Measurements from ENCODE around the gene KLRG1. TPM values are rescaled to one million over a fixed set of nuclear protein-coding genes. Genes with fewer than 3 reads are reported as not detected.

Gene KLRG1
- total RNA-seq, 1 experiment from 2014 or later, result 2.1 TPM

- Histone ChIP-seq H2BK20ac (ENCODE audit: low read depth, low read length, poor library complexity, severe bottlenecking) (no peak overlapping the region), H3K23ac (ENCODE audit: insufficient read length, low read depth, low read length) (no peak overlapping the region), H4K20me1 (ENCODE audit: control insufficient read depth, insufficient read depth, insufficient read length) (no peaks in the 10 kb centered on the region), H3K4ac (ENCODE audit: low read depth, low read length) (no peak overlapping the region), H2BK5ac (ENCODE audit: insufficient read length, low read length) (no peak overlapping the region), H3K9me3 (ENCODE audit: control insufficient read depth, low read depth, low read length) (no peaks in the 10 kb centered on the region), H3K14ac (ENCODE audit: insufficient read depth, low read length) (no peak overlapping the region), H3K18ac (ENCODE audit: insufficient read length, low read depth, low read length) (no peak overlapping the region), H3K23me2 (ENCODE audit: insufficient read length, low read depth, low read length, poor library complexity, severe bottlenecking) (no peaks in the 10 kb centered on the region), H3T11ph (ENCODE audit: low read length) (no peak overlapping the region), H4K8ac (replicated peaks; ENCODE audit: insufficient read length, low read depth, low read length) (no peak overlapping the region), H3K79me2 (ENCODE audit: insufficient read depth, low read length) (no peaks in the 10 kb centered on the region), H3K4me2 (ENCODE audit: insufficient read depth, insufficient read length, low read length) (no peak overlapping the region), H3K56ac (ENCODE audit: insufficient read length, low read depth, low read length) (no peak overlapping the region), H2BK120ac (ENCODE audit: low read depth, low read length, poor library complexity, severe bottlenecking) (no peak overlapping the region), H2AFZ (ENCODE audit: low read length) (no peak overlapping the region), H4K91ac (ENCODE audit: insufficient read length, low read depth, low read length) (no peak overlapping the region), H3K79me1 (ENCODE audit: insufficient read depth, low read depth, low read length, poor library complexity, severe bottlenecking) (no peaks in the 10 kb centered on the region), H2AK5ac (ENCODE audit: insufficient read length, low read length) (no peak overlapping the region), H3K27me3 (ENCODE audit: insufficient read depth, low read length) (no peaks in the 10 kb centered on the region), H3K27ac (ENCODE audit: insufficient read length, low read depth, low read length) (no peak overlapping the region), H2BK12ac (ENCODE audit: insufficient read length, low read depth, low read length) (no peak overlapping the region), H3K4me1 (ENCODE audit: insufficient read depth, low read length) (no peaks in the 10 kb centered on the region), H2BK15ac (ENCODE audit: low read depth, low read length) (no peak overlapping the region), H4K5ac (ENCODE audit: insufficient read length, low read depth, low read length) (no peak overlapping the region), H3K9ac (ENCODE audit: extremely low read depth, insufficient read length, low read length) (no peak overlapping the region)
- Mint-ChIP-seq H3K4me1 (no peaks in the 10 kb centered on the region), H3K9me3 (no peaks in the 10 kb centered on the region), H3K27me3 (ENCODE audit: low read depth) (no peaks in the 10 kb centered on the region), H3K36me3 (ENCODE audit: insufficient read depth in 1 of 3, low read depth in 3 of 3) (no peaks in the 10 kb centered on the region), H3K4me3 (no peak overlapping the region), H3K27ac (no peak overlapping the region)
- TF ChIP-seq CTCF (conservative IDR thresholded peaks at IDR 0.05), result no peak
- no peak for DNase-seq
Measured at GRCh38 chr12:8987163-8987562, 2.2 kb upstream of the KLRG1 start.
